Tibial artery (tissue), 4 donors: ENCODE results near the gene C11orf98.

Experiments
- DNase-seq, 2 donors: peaks; one replicate each; pipeline ENCODE4 v3.0.0-alpha.2; 2019
- H3K27ac ChIP-seq, 2 donors: fragments of 200-600 bp; sonication (generic) in 1 of 2; 1 replicate in 1 of 2; 2 replicates in 1 of 2; pipeline ENCODE4 v1.5.1; 2018 to 2019; ENCODE audit warnings: mild to moderate bottlenecking in 1 of 2
- H3K27me3 ChIP-seq, 2 donors: fragments of 200-600 bp; sonication (generic) in 1 of 2; one replicate each; pipeline versions ENCODE4 v1.5.1 to v1.6.0; 2016 to 2019
- H3K36me3 ChIP-seq, 3 donors: fragments of 200-600 bp; sonication (generic) in 2 of 3; one replicate each; pipeline ENCODE4 v1.5.1; 2016 to 2019; ENCODE audit warnings: mild to moderate bottlenecking in 2 of 3
- H3K4me1 ChIP-seq, 4 donors: fragments of 200-600 bp; sonication (generic) in 2 of 4; 1 replicate in 3 of 4; 2 replicates in 1 of 4; pipeline ENCODE4 v1.5.1; 2016 to 2019
- H3K4me3 ChIP-seq, 2 donors: fragments of 200-600 bp; sonication (generic) in 1 of 2; 1 replicate in 1 of 2; 2 replicates in 1 of 2; pipeline ENCODE4 v1.5.1; 2018 to 2019; ENCODE audit warnings: mild to moderate bottlenecking in 2 of 2
- H3K9me3 ChIP-seq, 3 donors: fragments of 200-600 bp; sonication (generic) in 1 of 3; one replicate each; pipeline ENCODE4 v1.5.1; 2016 to 2019
- CTCF ChIP-seq, 2 experiments: fragments of 200-600 bp in 1 of 2; fragments of 450-650 bp in 1 of 2; IDR thresholded peaks; one replicate each; pipeline ENCODE4 v1.5.1; 2017 to 2019; ENCODE audit warnings: antibody characterized with exemption in 2 of 2, mild to moderate bottlenecking in 1 of 2, moderate library complexity in 1 of 2
- intact Hi-C: fragments of 100-400 bp; cut with DNase I; formaldehyde crosslinking; loops from one replicate; pipeline ENCODE4 v1.15.0; 2023; ENCODE audit warnings: low total_unique reads

C11orf98 gene

GRCh38 chr11:62709247-62710000, 44.4 kb upstream of the C11orf98 start:
- intact Hi-C loops: loop anchor here (10.0 kb wide), 1 partner anchor 95 kb away; the partner anchor contains the start of genes EML3 and ROM1
- Histone ChIP-seq H3K4me3 (peak overlapping the region; percentile 58 to 64), H3K9me3 (no peaks in the 10 kb centered on the region), H3K27me3 (no peaks in the 10 kb centered on the region), H3K4me1 (peaks cover 0 to 40% (median 35%) of the 10 kb centered on the region in 4 donors), H3K36me3 (peaks cover 26 to 39% (median 37%) of the 10 kb centered on the region in 3 donors), H3K27ac (peak overlapping the region; percentile 91 to 96)
- TF ChIP-seq CTCF (IDR thresholded peaks at IDR 0.05): peak in 1 of 2 experiments; percentile 13
- DNase-seq: peak; percentile 99

DNA sequence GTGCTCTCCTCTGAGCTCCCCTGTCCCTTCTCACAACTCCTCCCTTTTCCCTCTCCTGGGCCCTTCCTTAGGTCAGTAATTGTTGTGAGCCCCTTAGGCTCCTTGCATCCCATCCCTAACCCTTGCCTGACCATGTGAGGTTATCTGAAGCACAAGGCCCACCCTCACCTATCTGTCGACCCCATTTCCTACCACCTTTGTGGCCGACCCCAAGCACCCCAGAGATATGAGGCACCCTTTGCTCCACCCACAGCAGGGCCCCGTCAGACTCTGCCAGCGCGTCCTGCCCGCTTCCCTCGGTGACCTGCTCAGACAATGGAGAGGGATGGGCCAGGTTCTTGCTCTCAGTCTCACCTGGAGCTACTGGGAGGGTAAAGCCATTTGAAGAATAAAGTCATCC, 43.8 kb upstream of the C11orf98 start:
- H3K4me1 ChIP-seq: peaks cover 0 to 40% (median 35%) of the 10 kb centered on the region in 4 donors
- no peak for TF ChIP-seq CTCF (IDR thresholded peaks at IDR 0.05)
- peaks cover 20 to 33% (median 31%) of the 10 kb centered on the region in 3 donors for H3K36me3 ChIP-seq
- peak overlapping the region; percentile 91 to 96 for H3K27ac ChIP-seq
- no peaks in the 10 kb centered on the region for H3K9me3 ChIP-seq
- peak overlapping the region; percentile 58 to 64 for H3K4me3 ChIP-seq
- DNase-seq: peak in 1 of 2 donors; percentile 72
- H3K27me3 ChIP-seq: no peaks in the 10 kb centered on the region
- intact Hi-C loops: loop anchor here (10.0 kb wide), 1 partner anchor 94 kb away; the partner anchor contains the start of genes EML3 and ROM1

DNA sequence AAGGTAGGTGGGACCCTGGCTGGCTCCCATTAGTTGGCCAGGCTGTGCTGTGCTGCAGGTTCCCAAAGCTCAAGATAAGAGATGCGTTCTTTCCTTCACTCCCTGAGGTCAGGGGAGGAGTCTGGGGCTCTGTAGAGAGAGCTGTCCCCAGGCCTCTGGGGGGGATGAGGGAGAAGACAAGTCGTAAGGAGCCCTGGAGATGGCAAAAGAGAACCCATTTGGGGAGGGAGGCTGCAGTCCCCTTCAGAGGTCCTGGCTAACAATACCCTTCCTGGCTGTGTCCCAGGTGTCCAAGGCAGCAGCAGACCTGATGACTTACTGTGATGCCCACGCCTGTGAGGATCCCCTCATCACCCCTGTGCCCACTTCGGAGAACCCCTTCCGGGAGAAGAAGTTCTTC, 43.4 kb upstream of the C11orf98 start:
- Histone ChIP-seq H3K4me1 (peaks cover 0 to 40% (median 35%) of the 10 kb centered on the region in 4 donors), H3K36me3 (peaks cover 16 to 29% (median 28%) of the 10 kb centered on the region in 3 donors), H3K27me3 (no peaks in the 10 kb centered on the region), H3K4me3 (peak overlapping the region; percentile 58 to 64), H3K27ac (peak overlapping the region in 1 of 2 donors; percentile 96), H3K9me3 (no peaks in the 10 kb centered on the region)
- intact Hi-C loops: loop anchor here (10.0 kb wide), 1 partner anchor 94 kb away; the partner anchor contains the start of genes EML3 and ROM1
- TF ChIP-seq CTCF (IDR thresholded peaks at IDR 0.05): no peak
- peak in 1 of 2 donors; percentile 61 for DNase-seq

GRCh38 chr11:62707277-62707861, 42.4 kb upstream of the C11orf98 start, which contains the start of the genes BSCL2 and GNG3:
TSS of gene BSCL2 (minus strand) at chr11:62707424. CDS start at chr11:62707195, 229 bp downstream.
TSS of gene GNG3 (plus strand) at chr11:62707676. CDS start at chr11:62708296, 620 bp downstream.
- Histone ChIP-seq H3K4me3 (peak within 1 kb of the TSS; percentile 61 to 71), H3K9me3 (no peaks in the 10 kb centered on the region), H3K36me3 (peaks cover 14 to 20% (median 19%) of the 10 kb centered on the region in 3 donors), H3K27me3 (no peaks in the 10 kb centered on the region), H3K4me1 (peaks cover 0 to 40% (median 35%) of the 10 kb centered on the region in 4 donors), H3K27ac (peak within 1 kb of the TSS; percentile 68 to 96)
- DNase-seq: peak in 1 of 2 donors; percentile 64
- intact Hi-C loops: loop anchor here (10.0 kb wide), 1 partner anchor 93 kb away; the partner anchor contains the start of genes EML3 and ROM1
- no peak for TF ChIP-seq CTCF (IDR thresholded peaks at IDR 0.05)

GRCh38 chr11:62706850-62707247, 41.8 kb upstream of the C11orf98 start:
- Histone ChIP-seq H3K27ac (peak overlapping the region; percentile 68 to 85), H3K36me3 (peaks cover 9 to 19% (median 16%) of the 10 kb centered on the region in 3 donors), H3K4me3 (peak overlapping the region; percentile 61 to 71), H3K4me1 (peaks cover 0 to 40% (median 35%) of the 10 kb centered on the region in 4 donors), H3K9me3 (no peaks in the 10 kb centered on the region), H3K27me3 (no peaks in the 10 kb centered on the region)
- intact Hi-C loops: loop anchor here (10.0 kb wide), 1 partner anchor 92 kb away; the partner anchor contains the start of genes EML3 and ROM1
- no peak for TF ChIP-seq CTCF (IDR thresholded peaks at IDR 0.05)
- peak in 1 of 2 donors; percentile 61 for DNase-seq
